HepG2 (cell line): ENCODE data around the gene RAB6A. TPM values are rescaled to one million over a fixed set of nuclear protein-coding genes. Genes with fewer than 3 reads are reported as not detected.

Experiments
- AGO2 ChIP-seq: fragments of 200-400 bp; formaldehyde crosslinking; optimal IDR thresholded peaks from 2 replicates; pipeline ENCODE3; 2017; ENCODE audit warnings: mild to moderate bottlenecking, low read depth, low read length, moderate library complexity
- BCL6 ChIP-seq: IDR thresholded peaks from 2 replicates; pipeline ENCODE4 v1.6.1; 2016; ENCODE audit warnings: missing genetic modification reagents, missing compliant biosample characterization
- ETV5 ChIP-seq: IDR thresholded peaks from 2 replicates; pipeline ENCODE4 v1.6.1; 2018; ENCODE audit warnings: missing biosample characterization, missing genetic modification reagents, inconsistent platforms, borderline replicate concordance
- FOXA3 ChIP-seq: IDR thresholded peaks from 2 replicates; pipeline ENCODE4 v1.6.1; 2016; ENCODE audit warnings: missing genetic modification reagents, missing compliant biosample characterization
- GATAD2A ChIP-seq: IDR thresholded peaks from 2 replicates; pipeline ENCODE4 v1.6.1; 2016
- LCORL ChIP-seq, 2 experiments: fragments of 450-650 bp in 1 of 2; sonication (generic) in 1 of 2; formaldehyde crosslinking in 1 of 2; IDR thresholded peaks; 2 replicates each; pipeline versions ENCODE4 v1.5.0 to v1.6.1; 2017 to 2020; ENCODE audit warnings: antibody characterized with exemption in 1 of 2, missing genetic modification reagents in 1 of 2
- MAFF ChIP-seq: IDR thresholded peaks from 2 replicates; pipeline ENCODE4 v1.6.1; 2011; ENCODE audit warnings: low read depth, low read length, improper control_type of control experiment
- NONO ChIP-seq, 2 experiments: fragments of 450-650 bp in 1 of 2; sonication (generic) in 1 of 2; formaldehyde crosslinking in 1 of 2; IDR thresholded peaks in 1 of 2; conservative IDR thresholded peaks in 1 of 2; 2 replicates each; pipeline versions ENCODE4 v1.6.1 to v1.8.0; 2017 to 2022; ENCODE audit warnings: mild to moderate bottlenecking in 1 of 2, missing genetic modification reagents in 1 of 2, moderate library complexity in 1 of 2
- SALL1 ChIP-seq: sonication (generic); formaldehyde crosslinking; IDR thresholded peaks from 2 replicates; pipeline ENCODE4 v1.8.0; 2022; ENCODE audit warnings: mild to moderate bottlenecking, missing genetic modification reagents
- SOX13 ChIP-seq, 3 experiments: fragments of 450-650 bp in 1 of 3; sonication (generic) in 1 of 3; formaldehyde crosslinking in 1 of 3; IDR thresholded peaks in 2 of 3; conservative IDR thresholded peaks in 1 of 3; 2 replicates each; pipeline versions ENCODE4 v1.5.0 to v1.6.1; 2016 to 2020; ENCODE audit warnings: antibody characterized with exemption in 1 of 3, mild to moderate bottlenecking in 1 of 3, missing compliant biosample characterization in 1 of 3, missing genetic modification reagents in 1 of 3, moderate library complexity in 1 of 3
- TBX2 ChIP-seq: sonication (generic); formaldehyde crosslinking; IDR thresholded peaks from 2 replicates; pipeline ENCODE4 v1.5.0; 2020; ENCODE audit warnings: missing genetic modification reagents, mild to moderate bottlenecking, borderline replicate concordance
- TEAD3 ChIP-seq: optimal IDR thresholded peaks from 2 replicates; pipeline ENCODE3; 2016; ENCODE audit warnings: borderline replicate concordance
- ZBTB7A ChIP-seq: sonication (generic); formaldehyde crosslinking; IDR thresholded peaks from 2 replicates; pipeline ENCODE4 v1.8.0; 2022; ENCODE audit warnings: mild to moderate bottlenecking, missing genetic modification reagents
- ZFP37 ChIP-seq: sonication (generic); formaldehyde crosslinking; IDR thresholded peaks from 2 replicates; pipeline ENCODE4 v1.4.0; 2020; ENCODE audit warnings: missing genetic modification reagents, borderline replicate concordance
- ZFY ChIP-seq: sonication (generic); formaldehyde crosslinking; IDR thresholded peaks from 2 replicates; pipeline ENCODE4 v1.4.0; 2020; ENCODE audit warnings: missing genetic modification reagents
- ZNF274 ChIP-seq: sonication (generic); formaldehyde crosslinking; IDR thresholded peaks from 2 replicates; pipeline ENCODE4 v1.5.1; 2020; ENCODE audit warnings: mild to moderate bottlenecking, missing genetic modification reagents
- ZNF350 ChIP-seq: sonication (generic); formaldehyde crosslinking; IDR thresholded peaks from 2 replicates; pipeline ENCODE4 v1.4.0; 2020; ENCODE audit warnings: mild to moderate bottlenecking, low read depth, missing genetic modification reagents, borderline replicate concordance
- polyA plus RNA-seq, 8 experiments: library from polyadenylated mRNA; depleted of rRNA in 3 of 8; stranded (reverse) in 7 of 8; unstranded in 1 of 8; fragments of >200 nt; fragmentation: Illumina TruSeq in 4 of 8; extraction: Trizol in 4 of 8; gene quantifications; 2 replicates each; pipeline versions ENCODE4 v1.2.1 to v1.2.3, GENCODE V29; 2011 to 2016; ENCODE audit warnings: low read depth in 4 of 8, missing spikeins in 1 of 8, mixed read lengths in 1 of 8; ENCODE audit not compliant: insufficient read depth in 1 of 8
- total RNA-seq, 5 experiments: library from RNA; depleted of rRNA; stranded (reverse); fragments of >200 nt; fragmentation: Illumina TruSeq; extraction: Trizol; gene quantifications; 2 replicates each; pipeline ENCODE4 v1.2.3, GENCODE V29; 2016; ENCODE audit warnings: low read depth in 1 of 5
- TF ChIP-seq, protein P1 (sequence below): IDR thresholded peaks from 2 replicates; pipeline ENCODE4 v1.6.1; 2012; ENCODE audit warnings: inconsistent platforms
- TF ChIP-seq, protein P2 (sequence below): sonication (generic); formaldehyde crosslinking; IDR thresholded peaks from 2 replicates; pipeline ENCODE4; 2020; ENCODE audit warnings: missing genetic modification reagents, mild to moderate bottlenecking, borderline replicate concordance
- TF ChIP-seq, protein P3 (sequence below), 2 experiments: sonication (generic) in 1 of 2; formaldehyde crosslinking in 1 of 2; IDR thresholded peaks; 2 replicates each; pipeline versions ENCODE4 v1.4.0 to v1.6.1; 2016 to 2020; ENCODE audit warnings: borderline replicate concordance in 1 of 2, low read depth in 1 of 2, mild to moderate bottlenecking in 1 of 2, missing genetic modification reagents in 1 of 2

Gene RAB6A
- total and polyA plus RNA-seq, 2 of the 13 experiments (the other 11 are each of a cell fraction or from before 2014, with no cell fraction given) = 74.3 to 121 TPM

DNA sequence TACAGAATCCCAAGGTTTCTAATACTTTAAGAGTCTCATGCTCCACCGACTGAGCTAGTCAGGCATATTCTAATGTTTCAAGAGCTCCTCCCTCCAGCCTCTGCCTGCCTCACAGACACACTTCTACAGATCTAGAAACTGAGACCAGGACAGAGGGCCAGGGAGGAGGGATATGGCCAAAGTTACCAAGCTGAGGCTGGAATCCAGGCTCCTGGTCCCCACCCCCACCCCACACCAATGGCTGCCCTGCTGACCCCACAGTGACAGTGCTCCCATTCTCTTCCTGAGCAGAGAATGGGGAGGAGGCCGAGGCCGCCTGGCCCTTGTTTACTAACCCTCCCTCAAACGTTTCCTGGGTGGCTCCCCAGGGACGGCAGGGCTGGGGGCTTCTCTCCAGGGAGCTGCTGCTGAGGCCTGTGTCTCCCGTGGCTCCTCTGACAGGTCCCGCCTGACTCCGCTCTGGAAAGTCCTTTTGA is 112.3 kb downstream of the RAB6A start (continued):
- TF ChIP-seq AGO2 = peak; percentile 60
- TF ChIP-seq, protein P1, sequence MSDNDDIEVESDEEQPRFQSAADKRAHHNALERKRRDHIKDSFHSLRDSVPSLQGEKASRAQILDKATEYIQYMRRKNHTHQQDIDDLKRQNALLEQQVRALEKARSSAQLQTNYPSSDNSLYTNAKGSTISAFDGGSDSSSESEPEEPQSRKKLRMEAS = peak; percentile 52; the same call in 1 of the 2 replicates
- no peak for TF ChIP-seq ZFP37
- peak; percentile 46; the same call in 1 of the 2 replicates for TF ChIP-seq TBX2 (CRISPR knock-in tag)
- peak; percentile 40; the same call in 1 of the 2 replicates for TF ChIP-seq GATAD2A (CRISPR knock-in tag)
- TF ChIP-seq MAFF = no peak
- TF ChIP-seq NONO (IDR thresholded peaks at IDR 0.05) = no peak
- 0 out of 2 replicates have a peak, but pooled peaks have one; percentile 16 for TF ChIP-seq NONO (CRISPR knock-in tag; conservative IDR thresholded peaks at IDR 0.05)
- peak; percentile 62; the same call in 1 of the 2 replicates for TF ChIP-seq ZBTB7A (CRISPR knock-in tag)
- TF ChIP-seq SALL1 (CRISPR knock-in tag) = peak; percentile 39; the same call in 1 of the 2 replicates
- TF ChIP-seq, protein P2, sequence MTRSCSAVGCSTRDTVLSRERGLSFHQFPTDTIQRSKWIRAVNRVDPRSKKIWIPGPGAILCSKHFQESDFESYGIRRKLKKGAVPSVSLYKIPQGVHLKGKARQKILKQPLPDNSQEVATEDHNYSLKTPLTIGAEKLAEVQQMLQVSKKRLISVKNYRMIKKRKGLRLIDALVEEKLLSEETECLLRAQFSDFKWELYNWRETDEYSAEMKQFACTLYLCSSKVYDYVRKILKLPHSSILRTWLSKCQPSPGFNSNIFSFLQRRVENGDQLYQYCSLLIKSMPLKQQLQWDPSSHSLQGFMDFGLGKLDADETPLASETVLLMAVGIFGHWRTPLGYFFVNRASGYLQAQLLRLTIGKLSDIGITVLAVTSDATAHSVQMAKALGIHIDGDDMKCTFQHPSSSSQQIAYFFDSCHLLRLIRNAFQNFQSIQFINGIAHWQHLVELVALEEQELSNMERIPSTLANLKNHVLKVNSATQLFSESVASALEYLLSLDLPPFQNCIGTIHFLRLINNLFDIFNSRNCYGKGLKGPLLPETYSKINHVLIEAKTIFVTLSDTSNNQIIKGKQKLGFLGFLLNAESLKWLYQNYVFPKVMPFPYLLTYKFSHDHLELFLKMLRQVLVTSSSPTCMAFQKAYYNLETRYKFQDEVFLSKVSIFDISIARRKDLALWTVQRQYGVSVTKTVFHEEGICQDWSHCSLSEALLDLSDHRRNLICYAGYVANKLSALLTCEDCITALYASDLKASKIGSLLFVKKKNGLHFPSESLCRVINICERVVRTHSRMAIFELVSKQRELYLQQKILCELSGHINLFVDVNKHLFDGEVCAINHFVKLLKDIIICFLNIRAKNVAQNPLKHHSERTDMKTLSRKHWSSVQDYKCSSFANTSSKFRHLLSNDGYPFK (CRISPR knock-in tag) = 0 out of 2 replicates have a peak, but pooled peaks have one; percentile 23
- TF ChIP-seq, protein P3, sequence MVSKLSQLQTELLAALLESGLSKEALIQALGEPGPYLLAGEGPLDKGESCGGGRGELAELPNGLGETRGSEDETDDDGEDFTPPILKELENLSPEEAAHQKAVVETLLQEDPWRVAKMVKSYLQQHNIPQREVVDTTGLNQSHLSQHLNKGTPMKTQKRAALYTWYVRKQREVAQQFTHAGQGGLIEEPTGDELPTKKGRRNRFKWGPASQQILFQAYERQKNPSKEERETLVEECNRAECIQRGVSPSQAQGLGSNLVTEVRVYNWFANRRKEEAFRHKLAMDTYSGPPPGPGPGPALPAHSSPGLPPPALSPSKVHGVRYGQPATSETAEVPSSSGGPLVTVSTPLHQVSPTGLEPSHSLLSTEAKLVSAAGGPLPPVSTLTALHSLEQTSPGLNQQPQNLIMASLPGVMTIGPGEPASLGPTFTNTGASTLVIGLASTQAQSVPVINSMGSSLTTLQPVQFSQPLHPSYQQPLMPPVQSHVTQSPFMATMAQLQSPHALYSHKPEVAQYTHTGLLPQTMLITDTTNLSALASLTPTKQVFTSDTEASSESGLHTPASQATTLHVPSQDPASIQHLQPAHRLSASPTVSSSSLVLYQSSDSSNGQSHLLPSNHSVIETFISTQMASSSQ (IDR thresholded peaks at IDR 0.05; ENCODE audit: low read depth) = no peak
- TF ChIP-seq, protein P3 (CRISPR knock-in tag; IDR thresholded peaks at IDR 0.05; ENCODE audit: borderline replicate concordance) = peak; percentile 69; the same call in 1 of the 2 replicates
- TF ChIP-seq ETV5 (CRISPR knock-in tag) = peak; percentile 79; the same call in 1 of the 2 replicates
- 0 out of 2 replicates have a peak, but pooled peaks have one; percentile 18 for TF ChIP-seq ZFY (CRISPR knock-in tag)
- no peak for TF ChIP-seq LCORL (IDR thresholded peaks at IDR 0.05)
- peak; percentile 61; the same call in 1 of the 2 replicates for TF ChIP-seq LCORL (CRISPR knock-in tag; IDR thresholded peaks at IDR 0.05)
- 0 out of 2 replicates have a peak, but pooled peaks have one; percentile 24 for TF ChIP-seq ZNF274 (CRISPR knock-in tag)
- peak; percentile 47 for TF ChIP-seq TEAD3 (CRISPR knock-in tag)
- TF ChIP-seq SOX13 (IDR thresholded peaks at IDR 0.05) = peak; percentile 63; the same call in 1 of the 2 replicates
- peak in 1 of 2 experiments; percentile 79; a peak in 2 of 4 replicates for TF ChIP-seq SOX13 (CRISPR knock-in tag; conservative IDR thresholded peaks at IDR 0.05 in 1 of 2, IDR thresholded peaks at IDR 0.05 in 1 of 2)
- TF ChIP-seq FOXA3 (CRISPR knock-in tag) = peak; percentile 86
- TF ChIP-seq BCL6 (CRISPR knock-in tag) = 0 out of 2 replicates have a peak, but pooled peaks have one; percentile 60
- peak; percentile 42; the same call in 1 of the 2 replicates for TF ChIP-seq ZNF350 (CRISPR knock-in tag)
